Measurements from ENCODE around the gene NUDT2.
"Not testable (repeated sequence)": the region's sequence is repeated elsewhere in the genome, so short reads cannot be mapped to it uniquely, and the experiment has no call there.

The NUDT2 gene

GRCh38 chr9:34335376-34335775 is 6.0 kb downstream of the NUDT2 start:
- DNase-seq (ENCODE audit: low spot score): no peak

GRCh38 chr9:34337403-34337802 is 8.0 kb downstream of the NUDT2 start:
- peak; percentile 33 for DNase-seq (ENCODE audit: low spot score)

- not testable (repeated sequence) for DNase-seq (ENCODE audit: low spot score)
Measured at GRCh38 chr9:34338079-34338478, 8.7 kb downstream of the NUDT2 start.

- no peak for DNase-seq (ENCODE audit: low spot score)
Measured at GRCh38 chr9:34338665-34339385, 9.5 kb downstream of the NUDT2 start.

GRCh38 chr9:34341659-34342295 is 12.4 kb downstream of the NUDT2 start:
- DNase-seq (ENCODE audit: low spot score): no peak

- no peak for DNase-seq (ENCODE audit: low spot score)
Measured at GRCh38 chr9:34343090-34343489, 13.7 kb downstream of the NUDT2 start.

GRCh38 chr9:34343605-34344004 is 14.2 kb downstream of the NUDT2 start:
- no peak for DNase-seq (ENCODE audit: low spot score)

GRCh38 chr9:34346873-34347799 is 17.8 kb downstream of the NUDT2 start:
- DNase-seq (ENCODE audit: low spot score): no peak

- no peak for DNase-seq (ENCODE audit: low spot score)
Measured at GRCh38 chr9:34347800-34348158, 18.4 kb downstream of the NUDT2 start.

GRCh38 chr9:34349324-34349723 is 20.0 kb downstream of the NUDT2 start:
- DNase-seq (ENCODE audit: low spot score): no peak

GRCh38 chr9:34352122-34352652 is 22.8 kb downstream of the NUDT2 start:
- DNase-seq (ENCODE audit: low spot score): not testable (repeated sequence)

GRCh38 chr9:34352957-34353356 is 23.6 kb downstream of the NUDT2 start:
- not testable (repeated sequence) for DNase-seq (ENCODE audit: low spot score)

GRCh38 chr9:34362614-34363214 is 33.3 kb downstream of the NUDT2 start:
- DNase-seq (ENCODE audit: low spot score): no peak

GRCh38 chr9:34363619-34364351 is 34.4 kb downstream of the NUDT2 start:
- DNase-seq (ENCODE audit: low spot score): no peak

- no peak for DNase-seq (ENCODE audit: low spot score)
Measured at GRCh38 chr9:34365282-34365681, 35.9 kb downstream of the NUDT2 start.

GRCh38 chr9:34366365-34366764 is 37.0 kb downstream of the NUDT2 start:
- no peak for DNase-seq (ENCODE audit: low spot score)

GRCh38 chr9:34367751-34368410 is 38.5 kb downstream of the NUDT2 start:
- not testable (repeated sequence) for DNase-seq (ENCODE audit: low spot score)

- not testable (repeated sequence) for DNase-seq (ENCODE audit: low spot score)
Measured at GRCh38 chr9:34368796-34369195, 39.4 kb downstream of the NUDT2 start.

- DNase-seq (ENCODE audit: low spot score): no peak
Measured at GRCh38 chr9:34369636-34370035, 40.3 kb downstream of the NUDT2 start.

- no peak for DNase-seq (ENCODE audit: low spot score)
Measured at GRCh38 chr9:34370335-34370969, 41.1 kb downstream of the NUDT2 start.
